ENCODE data around the gene APOBEC3A. TPM values are rescaled to one million over a fixed set of nuclear protein-coding genes. Genes with fewer than 3 reads are reported as not detected.

Gene APOBEC3A
- total RNA-seq, 4 donors from 2014 or later: 2.7 to 3.0 TPM; not detected in 2

DNA sequence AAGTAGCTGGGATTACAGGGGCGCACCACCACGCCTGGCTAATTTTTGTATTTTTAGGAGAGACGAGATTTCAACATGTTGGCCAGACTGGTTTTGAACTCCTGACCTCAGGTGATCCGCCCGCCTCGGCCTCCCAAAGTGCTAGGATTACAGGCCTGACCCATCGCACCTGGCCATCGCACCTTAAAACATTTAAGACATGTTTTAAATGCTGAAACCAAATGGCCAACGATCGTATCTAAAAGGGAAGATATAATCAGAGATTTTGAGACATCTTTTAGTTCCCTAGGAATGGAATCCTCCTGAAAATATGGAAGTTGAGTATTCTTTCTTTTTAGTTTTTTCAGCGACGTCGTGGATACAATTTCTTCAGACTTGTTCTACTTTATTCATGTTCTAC lies 21.8 kb upstream of the APOBEC3A start:
- intact Hi-C loops (cut with DNase I; ENCODE audit: low total_unique reads): no loop called here
- H3K4me1 ChIP-seq: peaks cover 0 to 27% (median 15%) of the 10 kb centered on the region in 4 donors
- no peak for TF ChIP-seq EP300 (IDR thresholded peaks at IDR 0.05; ENCODE audit: low read depth)
- TF ChIP-seq, protein P1, sequence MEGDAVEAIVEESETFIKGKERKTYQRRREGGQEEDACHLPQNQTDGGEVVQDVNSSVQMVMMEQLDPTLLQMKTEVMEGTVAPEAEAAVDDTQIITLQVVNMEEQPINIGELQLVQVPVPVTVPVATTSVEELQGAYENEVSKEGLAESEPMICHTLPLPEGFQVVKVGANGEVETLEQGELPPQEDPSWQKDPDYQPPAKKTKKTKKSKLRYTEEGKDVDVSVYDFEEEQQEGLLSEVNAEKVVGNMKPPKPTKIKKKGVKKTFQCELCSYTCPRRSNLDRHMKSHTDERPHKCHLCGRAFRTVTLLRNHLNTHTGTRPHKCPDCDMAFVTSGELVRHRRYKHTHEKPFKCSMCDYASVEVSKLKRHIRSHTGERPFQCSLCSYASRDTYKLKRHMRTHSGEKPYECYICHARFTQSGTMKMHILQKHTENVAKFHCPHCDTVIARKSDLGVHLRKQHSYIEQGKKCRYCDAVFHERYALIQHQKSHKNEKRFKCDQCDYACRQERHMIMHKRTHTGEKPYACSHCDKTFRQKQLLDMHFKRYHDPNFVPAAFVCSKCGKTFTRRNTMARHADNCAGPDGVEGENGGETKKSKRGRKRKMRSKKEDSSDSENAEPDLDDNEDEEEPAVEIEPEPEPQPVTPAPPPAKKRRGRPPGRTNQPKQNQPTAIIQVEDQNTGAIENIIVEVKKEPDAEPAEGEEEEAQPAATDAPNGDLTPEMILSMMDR (IDR thresholded peaks at IDR 0.05): no peak
- TF ChIP-seq POLR2A (IDR thresholded peaks at IDR 0.05): no peak
- no peak for TF ChIP-seq POLR2AphosphoS5 (IDR thresholded peaks at IDR 0.05)
- no peaks in the 10 kb centered on the region for H3K27me3 ChIP-seq
- H3K9me3 ChIP-seq: no peaks in the 10 kb centered on the region
- DNase-seq: no peak
- 67 to 73% methylated on average over 10 to 13 of the region's 13 CpGs for WGBS, 2 donors (ENCODE audit: low coverage in 1 of 2)
- in situ Hi-C loops (cut with MboI; ENCODE audit: low pct_ligation_motif_present in 1 of 4, low pct_unique_long_range_greater_than_20kb in 1 of 4, low sequenced_read_pairs in 3 of 4): no loop called here
- peak overlapping the region in 3 of 4 donors; percentile 39 to 70 (median 58) for H3K27ac ChIP-seq
- H3K36me3 ChIP-seq: no peaks in the 10 kb centered on the region
- H3K4me3 ChIP-seq: no peak overlapping the region

DNA sequence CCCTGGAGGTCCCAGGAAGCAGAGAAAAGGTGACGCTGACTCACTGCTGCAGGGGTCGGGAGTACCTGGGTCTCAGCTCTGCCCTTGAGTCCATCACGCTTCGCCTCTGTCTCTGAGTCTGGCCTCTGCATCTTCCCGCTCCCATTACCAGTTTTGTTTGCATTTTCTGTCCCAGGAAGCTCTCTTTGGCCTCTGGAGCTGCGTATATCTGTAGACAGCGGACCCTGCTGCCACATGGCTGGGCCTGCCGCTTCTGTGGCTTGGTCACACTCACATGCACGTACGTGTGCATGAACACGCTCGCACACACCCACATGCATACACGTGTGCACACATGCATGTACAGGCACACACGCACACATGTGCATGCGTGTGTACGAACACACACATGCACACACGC lies 20.8 kb upstream of the APOBEC3A start:
- no peaks in the 10 kb centered on the region for H3K9me3 ChIP-seq
- peaks cover 2% of the 10 kb centered on the region for H3K27me3 ChIP-seq
- intact Hi-C loops (cut with DNase I; ENCODE audit: low total_unique reads) (no loop called here), in situ Hi-C loops (cut with MboI; ENCODE audit: low pct_ligation_motif_present in 1 of 4, low pct_unique_long_range_greater_than_20kb in 1 of 4, low sequenced_read_pairs in 3 of 4) (no loop called here)
- 72 to 86% methylated on average over 6 to 16 of the region's 17 CpGs for WGBS, 2 donors (ENCODE audit: low coverage in 1 of 2)
- TF ChIP-seq EP300 (IDR thresholded peaks at IDR 0.05; ENCODE audit: low read depth) (no peak), POLR2A (IDR thresholded peaks at IDR 0.05) (no peak), POLR2AphosphoS5 (IDR thresholded peaks at IDR 0.05) (no peak)
- TF ChIP-seq, protein P1 (IDR thresholded peaks at IDR 0.05): no peak
- H3K36me3 ChIP-seq: no peaks in the 10 kb centered on the region
- peaks cover 0 to 27% (median 15%) of the 10 kb centered on the region in 4 donors for H3K4me1 ChIP-seq
- H3K4me3 ChIP-seq: no peak overlapping the region
- no peak for DNase-seq
- H3K27ac ChIP-seq: no peak overlapping the region

DNA sequence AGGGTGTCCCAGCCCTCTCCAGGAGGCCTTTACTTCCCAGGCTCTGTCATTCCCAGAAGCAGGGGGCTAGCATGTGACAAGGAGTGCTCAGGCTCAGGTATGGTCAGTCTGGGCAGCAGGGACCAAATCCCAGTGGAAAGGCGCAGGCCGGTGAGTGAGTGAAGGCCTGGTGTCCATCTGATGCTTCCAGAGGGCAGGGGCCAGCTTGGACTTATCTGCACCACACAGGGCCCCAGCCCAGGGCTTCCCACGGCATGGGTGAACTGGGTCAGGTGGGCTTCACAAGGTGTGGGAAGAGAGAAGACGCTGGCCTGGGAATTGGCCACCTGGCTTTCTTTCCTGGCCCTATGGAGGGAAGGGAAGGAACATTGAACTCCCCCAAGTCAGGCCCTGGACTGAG lies 20.4 kb upstream of the APOBEC3A start:
- no peak overlapping the region for H3K4me3 ChIP-seq
- no peaks in the 10 kb centered on the region for H3K36me3 ChIP-seq
- TF ChIP-seq, protein P1 (IDR thresholded peaks at IDR 0.05): no peak
- TF ChIP-seq POLR2AphosphoS5 (IDR thresholded peaks at IDR 0.05) (no peak), EP300 (IDR thresholded peaks at IDR 0.05; ENCODE audit: low read depth) (no peak), POLR2A (IDR thresholded peaks at IDR 0.05) (no peak)
- no peak overlapping the region for H3K27ac ChIP-seq
- WGBS, 2 donors (ENCODE audit: low coverage in 1 of 2): 98% methylated on average over 4 of the region's 4 CpGs; no CpG with 5 or more reads in 1 of the 2 donors
- intact Hi-C loops (cut with DNase I; ENCODE audit: low total_unique reads): no loop called here
- no peaks in the 10 kb centered on the region for H3K9me3 ChIP-seq
- in situ Hi-C loops (cut with MboI; ENCODE audit: low pct_ligation_motif_present in 1 of 4, low pct_unique_long_range_greater_than_20kb in 1 of 4, low sequenced_read_pairs in 3 of 4): no loop called here
- H3K27me3 ChIP-seq: peaks cover 2% of the 10 kb centered on the region
- peaks cover 0 to 27% (median 15%) of the 10 kb centered on the region in 4 donors for H3K4me1 ChIP-seq
- DNase-seq: no peak

DNA sequence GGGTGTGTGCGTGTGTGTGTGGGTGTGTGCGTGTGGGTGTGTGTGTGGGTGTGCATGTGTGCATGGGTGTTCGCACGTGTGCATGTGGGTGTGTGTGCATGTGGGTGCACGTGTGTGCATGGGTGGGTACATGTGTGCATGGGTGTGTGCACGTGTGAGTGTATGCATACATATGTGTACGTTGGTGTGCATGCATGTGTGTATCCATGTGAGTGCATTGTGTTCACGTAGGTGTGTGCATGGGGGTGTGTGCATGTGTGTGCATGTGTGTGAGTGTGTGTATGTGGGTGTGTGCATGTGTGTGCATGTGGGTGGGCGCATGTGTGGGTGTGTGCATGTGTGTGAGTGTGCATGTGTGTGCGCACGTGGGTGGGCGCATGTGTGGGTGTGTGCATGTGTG lies 19.9 kb upstream of the APOBEC3A start:
- no peak for DNase-seq
- TF ChIP-seq POLR2AphosphoS5 (IDR thresholded peaks at IDR 0.05) (no peak), POLR2A (IDR thresholded peaks at IDR 0.05) (no peak), EP300 (IDR thresholded peaks at IDR 0.05; ENCODE audit: low read depth) (no peak)
- TF ChIP-seq, protein P1 (IDR thresholded peaks at IDR 0.05): no peak
- in situ Hi-C loops (cut with MboI; ENCODE audit: low pct_ligation_motif_present in 1 of 4, low pct_unique_long_range_greater_than_20kb in 1 of 4, low sequenced_read_pairs in 3 of 4) (no loop called here), intact Hi-C loops (cut with DNase I; ENCODE audit: low total_unique reads) (no loop called here)
- no peaks in the 10 kb centered on the region for H3K36me3 ChIP-seq
- peaks cover 2% of the 10 kb centered on the region for H3K27me3 ChIP-seq
- 83 to 94% methylated on average over 5 to 12 of the region's 12 CpGs for WGBS, 2 donors (ENCODE audit: low coverage in 1 of 2)
- no peak overlapping the region for H3K27ac ChIP-seq
- no peaks in the 10 kb centered on the region for H3K9me3 ChIP-seq
- no peak overlapping the region for H3K4me3 ChIP-seq
- peaks cover 0 to 27% (median 15%) of the 10 kb centered on the region in 4 donors for H3K4me1 ChIP-seq
